ENCODE data around the gene IGLL5.
"Not testable (repeated sequence)": the region's sequence is repeated elsewhere in the genome, so short reads cannot be mapped to it uniquely, and the experiment has no call there.

IGLL5 gene

DNA sequence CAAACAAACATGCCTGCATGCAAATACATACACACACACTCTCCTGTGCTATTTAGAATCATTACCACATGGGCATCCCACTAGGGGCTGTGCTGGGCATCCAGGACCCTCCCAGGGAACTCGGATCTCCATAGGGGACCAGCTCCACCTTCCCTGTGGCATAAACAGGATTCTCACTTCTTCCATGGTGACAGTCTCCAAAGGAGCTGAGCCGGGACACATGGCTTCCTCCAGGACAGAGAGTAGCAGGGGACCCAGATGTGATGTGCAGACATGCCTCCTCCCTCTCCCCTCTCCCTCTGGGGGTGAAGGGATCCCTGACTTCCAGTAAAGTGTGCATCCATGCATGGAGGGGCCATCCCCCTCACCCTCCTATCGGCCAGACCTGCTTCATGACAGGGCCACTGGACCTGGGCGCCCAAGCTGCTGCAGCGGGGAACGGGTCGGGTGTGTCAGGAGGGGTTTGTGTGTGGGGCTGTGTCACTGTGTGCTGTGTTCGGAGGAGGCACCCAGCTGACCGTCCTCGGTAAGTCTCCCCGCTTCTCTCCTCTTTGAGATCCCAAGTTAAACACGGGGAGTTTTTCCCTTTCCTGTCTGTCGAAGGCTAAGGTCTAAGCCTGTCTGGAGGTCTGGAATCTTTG, 33.4 kb downstream of the IGLL5 start:
- Mint-ChIP-seq H3K27ac (no peak overlapping the region), H3K36me3 (ENCODE audit: low read depth) (no peaks in the 10 kb centered on the region), H3K9me3 (no peaks in the 10 kb centered on the region)

GRCh38 chr22:22921575-22921974, 34.0 kb downstream of the IGLL5 start:
- Mint-ChIP-seq H3K9me3 (no peaks in the 10 kb centered on the region), H3K27me3 (ENCODE audit: low read depth) (peaks cover 18% of the 10 kb centered on the region), H3K27ac (no peak overlapping the region), H3K4me1 (peaks cover 9% of the 10 kb centered on the region), H3K36me3 (ENCODE audit: low read depth) (no peaks in the 10 kb centered on the region), H3K4me3 (no peak overlapping the region)
- TF ChIP-seq CTCF (IDR thresholded peaks at IDR 0.05; ENCODE audit: unreplicated experiment in 3 of 3) = no peak

More for the DNA sequence above, 33.4 kb downstream of the IGLL5 start:
- Mint-ChIP-seq H3K27me3 (ENCODE audit: low read depth) (peaks cover 14% of the 10 kb centered on the region), H3K4me3 (no peak overlapping the region), H3K4me1 (peaks cover 5% of the 10 kb centered on the region)
- no peak for TF ChIP-seq CTCF (IDR thresholded peaks at IDR 0.05; ENCODE audit: unreplicated experiment in 3 of 3)

DNA sequence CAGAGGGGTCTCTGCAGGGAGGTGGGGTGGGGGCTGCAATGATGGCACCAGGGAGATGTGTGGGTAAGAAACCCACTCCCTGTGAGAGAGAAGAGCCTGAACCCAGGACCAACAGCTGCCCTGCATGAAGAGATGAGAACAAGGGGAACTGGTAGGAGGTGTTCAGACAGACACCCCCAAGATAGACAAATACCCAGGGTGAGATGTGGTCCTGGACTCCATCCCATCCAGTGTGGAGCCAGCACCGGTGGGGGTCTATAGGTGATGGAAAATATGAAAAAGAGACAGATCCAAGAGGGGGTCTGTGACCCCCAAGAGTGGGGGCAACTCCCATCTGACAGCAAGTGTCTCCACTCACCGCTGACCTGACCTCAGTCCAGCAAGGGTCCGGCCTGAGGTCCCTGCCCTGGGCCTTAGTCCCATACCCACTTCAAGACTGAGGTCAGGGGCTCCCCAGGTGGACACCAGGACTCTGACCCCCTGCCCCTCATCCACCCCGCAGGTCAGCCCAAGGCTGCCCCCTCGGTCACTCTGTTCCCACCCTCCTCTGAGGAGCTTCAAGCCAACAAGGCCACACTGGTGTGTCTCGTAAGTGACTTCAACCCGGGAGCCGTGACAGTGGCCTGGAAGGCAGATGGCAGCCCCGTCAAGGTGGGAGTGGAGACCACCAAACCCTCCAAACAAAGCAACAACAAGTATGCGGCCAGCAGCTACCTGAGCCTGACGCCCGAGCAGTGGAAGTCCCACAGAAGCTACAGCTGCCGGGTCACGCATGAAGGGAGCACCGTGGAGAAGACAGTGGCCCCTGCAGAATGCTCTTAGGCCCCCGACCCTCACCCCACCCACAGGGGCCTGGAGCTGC, 34.7 kb downstream of the IGLL5 start:
- H3K27ac Mint-ChIP-seq; H3K36me3 Mint-ChIP-seq (ENCODE audit: low read depth); H3K4me1 Mint-ChIP-seq; H3K9me3 Mint-ChIP-seq; H3K4me3 Mint-ChIP-seq: not testable (repeated sequence)
- H3K27me3 Mint-ChIP-seq (ENCODE audit: low read depth) = peaks cover 23% of the 10 kb centered on the region

GRCh38 chr22:22922954-22923319, 35.3 kb downstream of the IGLL5 start:
- Mint-ChIP-seq H3K27me3 (ENCODE audit: low read depth) (peaks cover 19% of the 10 kb centered on the region), H3K36me3 (ENCODE audit: low read depth) (no peaks in the 10 kb centered on the region), H3K4me1 (peaks cover 9% of the 10 kb centered on the region), H3K9me3 (no peaks in the 10 kb centered on the region), H3K4me3 (no peak overlapping the region), H3K27ac (no peak overlapping the region)
- no peak for TF ChIP-seq CTCF (IDR thresholded peaks at IDR 0.05; ENCODE audit: unreplicated experiment in 3 of 3)

DNA sequence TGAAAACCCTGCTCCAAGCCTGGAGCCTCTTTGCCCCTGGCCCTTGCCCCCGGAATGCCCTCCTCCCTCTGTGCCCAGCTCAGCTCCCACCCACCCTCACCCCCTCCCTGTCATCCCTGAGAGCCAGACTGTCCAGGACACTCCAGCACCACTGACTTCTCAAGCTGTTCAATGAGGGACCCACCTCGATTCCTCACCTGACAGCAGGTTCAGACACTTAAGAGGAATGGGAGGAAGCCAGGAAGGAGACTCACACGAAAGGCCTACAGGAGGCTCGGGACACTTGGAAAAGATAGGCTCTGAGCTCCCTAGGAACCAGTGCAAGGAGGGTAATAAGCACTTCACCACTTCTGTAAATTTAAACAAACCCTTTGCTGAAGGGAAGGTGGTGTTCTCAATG, 35.8 kb downstream of the IGLL5 start:
- Mint-ChIP-seq H3K4me3 (no peak overlapping the region), H3K27me3 (ENCODE audit: low read depth) (peaks cover 19% of the 10 kb centered on the region), H3K4me1 (peaks cover 9% of the 10 kb centered on the region), H3K9me3 (no peaks in the 10 kb centered on the region), H3K27ac (no peak overlapping the region), H3K36me3 (ENCODE audit: low read depth) (no peaks in the 10 kb centered on the region)
- no peak for TF ChIP-seq CTCF (IDR thresholded peaks at IDR 0.05; ENCODE audit: unreplicated experiment in 3 of 3)

DNA sequence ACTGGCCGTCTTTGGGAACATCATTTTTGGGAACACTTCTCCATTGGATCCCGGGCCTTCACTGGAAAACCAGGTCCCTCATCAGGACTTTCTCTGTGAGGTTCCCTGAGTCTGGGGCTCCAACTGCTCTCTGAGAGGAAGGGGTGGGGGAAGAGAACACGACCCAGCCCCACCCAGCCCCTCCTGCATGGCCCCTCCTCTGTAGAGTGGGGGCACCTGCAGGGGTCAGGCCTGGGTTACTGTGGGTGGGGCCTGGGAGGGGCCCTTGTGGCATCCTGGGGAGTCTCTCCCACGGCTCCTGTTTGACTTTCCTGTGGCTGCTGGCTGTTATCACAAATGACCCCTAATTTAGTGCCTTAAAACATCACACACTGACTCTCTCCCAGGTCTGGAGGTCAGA, 36.3 kb downstream of the IGLL5 start:
- Mint-ChIP-seq H3K9me3 (no peaks in the 10 kb centered on the region), H3K27me3 (ENCODE audit: low read depth) (peaks cover 19% of the 10 kb centered on the region), H3K4me3 (no peak overlapping the region), H3K27ac (no peak overlapping the region), H3K4me1 (peaks cover 9% of the 10 kb centered on the region), H3K36me3 (ENCODE audit: low read depth) (no peaks in the 10 kb centered on the region)
- TF ChIP-seq CTCF (IDR thresholded peaks at IDR 0.05; ENCODE audit: unreplicated experiment in 3 of 3) = no peak
